SK-N-SH (cell line): Measurements from ENCODE around the gene ASCC2. TPM values are rescaled to one million over a fixed set of nuclear protein-coding genes. Genes with fewer than 3 reads are reported as not detected.

ENCODE experiments used
- CTCF ChIA-PET: fragments of 300-600, 350-600 bp; formaldehyde crosslinking; extraction: SDS; loops from one replicate; lab custom pipeline; 2021; lab: Yijun Ruan, JAX
- POLR2A ChIA-PET: fragments of 350-600 bp; sonication (Branson Sonifier 250); formaldehyde crosslinking; extraction: SDS; loops from one replicate; lab custom pipeline; 2020; ENCODE audit warnings: antibody characterized with exemption, inconsistent platforms; lab: Yijun Ruan, JAX
- DNase-seq: peaks from one replicate; pipeline ENCODE4 v3.0.0; 2012
- H2AFZ ChIP-seq: fragments of 200-600 bp; sonication (generic); 2 replicates; pipeline ENCODE4 v1.8.1; 2016; ENCODE audit warnings: antibody characterized with exemption, mild to moderate bottlenecking, low read depth
- H3F3A ChIP-seq: fragments of 200-600 bp; sonication (generic); replicated peaks from 2 replicates; pipeline ENCODE3; 2016; ENCODE audit warnings: antibody characterized with exemption, mild to moderate bottlenecking; ENCODE audit not compliant: insufficient read depth
- H3K27ac ChIP-seq, 2 experiments: fragments of 200-500 bp in 1 of 2; fragments of 200-600 bp in 1 of 2; sonication (Bioruptor generic) in 1 of 2; sonication (generic), shearing (Covaris generic) in 1 of 2; 2 replicates each; pipeline versions ENCODE4 v1.5.1 to v1.6.1; 2014 to 2016; ENCODE audit warnings: low read depth in 2 of 2, inconsistent platforms in 1 of 2, low read length in 1 of 2, mild to moderate bottlenecking in 1 of 2, mixed read lengths in 1 of 2
- H3K27me3 ChIP-seq: fragments of 200-600 bp; sonication (generic), shearing (Covaris generic); 2 replicates; pipeline ENCODE4 v1.6.1; 2016; ENCODE audit warnings: mixed run types; ENCODE audit not compliant: insufficient read depth
- H3K36me3 ChIP-seq, 2 experiments: fragments of 200-500 bp in 1 of 2; fragments of 200-600 bp in 1 of 2; sonication (Bioruptor generic) in 1 of 2; sonication (generic) in 1 of 2; replicated peaks in 1 of 2; 2 replicates each; pipeline versions ENCODE3 to v1.5.1; 2014 to 2016; ENCODE audit warnings: low read length in 1 of 2, mild to moderate bottlenecking in 1 of 2; ENCODE audit not compliant: insufficient read depth in 2 of 2, control insufficient read depth in 1 of 2
- H3K4me1 ChIP-seq, 2 experiments: fragments of 200-500 bp in 1 of 2; fragments of 200-600 bp in 1 of 2; sonication (Bioruptor generic) in 1 of 2; sonication (generic), shearing (Covaris generic) in 1 of 2; 2 replicates each; pipeline versions ENCODE4 v1.5.1 to v1.6.1; 2014 to 2016; ENCODE audit warnings: low read depth in 1 of 2, low read length in 1 of 2, mixed run types in 1 of 2; ENCODE audit not compliant: insufficient read depth in 2 of 2, control insufficient read depth in 1 of 2
- H3K4me2 ChIP-seq: fragments of 200-600 bp; sonication (generic), shearing (Covaris generic); 2 replicates; pipeline ENCODE4 v1.6.1; 2017; ENCODE audit warnings: mixed run types
- H3K4me3 ChIP-seq, 2 experiments: fragments of 200-500 bp in 1 of 2; fragments of 200-600 bp in 1 of 2; sonication (Bioruptor generic) in 1 of 2; sonication (generic), shearing (Covaris generic) in 1 of 2; 2 replicates each; pipeline versions ENCODE4 v1.5.1 to v1.8.1; 2014 to 2016; ENCODE audit warnings: low read depth in 2 of 2, inconsistent platforms in 1 of 2, low read length in 1 of 2, mild to moderate bottlenecking in 1 of 2, mixed read lengths in 1 of 2, moderate library complexity in 1 of 2
- H3K79me2 ChIP-seq: fragments of 200-600 bp; sonication (generic); 2 replicates; pipeline ENCODE4 v1.8.1; 2017; ENCODE audit warnings: mild to moderate bottlenecking; ENCODE audit not compliant: insufficient read depth
- H3K9ac ChIP-seq: fragments of 200-600 bp; sonication (generic); 2 replicates; pipeline ENCODE4 v1.6.1; 2017; ENCODE audit warnings: mixed run types
- H3K9me2 ChIP-seq: fragments of 200-600 bp; sonication (generic); 2 replicates; pipeline ENCODE4 v1.6.1; 2017; ENCODE audit warnings: mixed run types
- H3K9me3 ChIP-seq: fragments of 200-600 bp; sonication (generic); 2 replicates; pipeline ENCODE4 v1.6.1; 2017; ENCODE audit warnings: mixed run types, mild to moderate bottlenecking, moderate library complexity
- H4K20me1 ChIP-seq: fragments of 200-600 bp; sonication (generic); 2 replicates; pipeline ENCODE4 v1.6.1; 2017; ENCODE audit warnings: mild to moderate bottlenecking, mixed run types; ENCODE audit not compliant: insufficient read depth
- EP300 ChIP-seq, 2 experiments: IDR thresholded peaks; 2 replicates each; pipeline versions ENCODE4 v1.4.0 to v1.6.1; 2012; ENCODE audit warnings: borderline replicate concordance in 1 of 2, low read depth in 1 of 2, low read length in 1 of 2
- FOSL2 ChIP-seq: IDR thresholded peaks from 2 replicates; pipeline ENCODE4 v1.4.0; 2012; ENCODE audit warnings: low read depth, mild to moderate bottlenecking, moderate library complexity, borderline replicate concordance
- GATA2 ChIP-seq: sonication (generic); formaldehyde crosslinking; IDR thresholded peaks from 2 replicates; pipeline ENCODE4 v1.5.0; 2020; ENCODE audit warnings: mild to moderate bottlenecking, missing genetic modification reagents
- JUND ChIP-seq: IDR thresholded peaks from 2 replicates; pipeline ENCODE4 v1.4.0; 2012
- MAX ChIP-seq: IDR thresholded peaks from 2 replicates; pipeline ENCODE4 v1.4.0; 2012; ENCODE audit warnings: low read depth
- MEF2A ChIP-seq: IDR thresholded peaks from 2 replicates; pipeline ENCODE4 v1.4.0; 2012; ENCODE audit warnings: low read depth, borderline replicate concordance
- MXI1 ChIP-seq: IDR thresholded peaks from 2 replicates; pipeline ENCODE4 v1.6.1; 2012; ENCODE audit warnings: mild to moderate bottlenecking, low read depth, low read length, improper control_type of control experiment
- NFIC ChIP-seq: IDR thresholded peaks from 2 replicates; pipeline ENCODE4 v1.4.0; 2012; ENCODE audit warnings: borderline replicate concordance
- RCOR1 ChIP-seq: fragments of 150-350 bp; IDR thresholded peaks from 2 replicates; pipeline ENCODE4 v1.6.1; 2017; ENCODE audit warnings: antibody characterized with exemption, low read length
- REST ChIP-seq: IDR thresholded peaks from 2 replicates; pipeline ENCODE4 v1.6.1; 2012; ENCODE audit warnings: mild to moderate bottlenecking, low read depth, low read length, moderate library complexity
- RXRA ChIP-seq: IDR thresholded peaks from 2 replicates; pipeline ENCODE4 v1.4.0; 2012; ENCODE audit warnings: low read depth, mild to moderate bottlenecking, borderline replicate concordance
- SIN3A ChIP-seq: IDR thresholded peaks from 2 replicates; pipeline ENCODE4 v1.6.1; 2012; ENCODE audit warnings: low read depth, mild to moderate bottlenecking, low read length, moderate library complexity, borderline replicate concordance
- SMC3 ChIP-seq: IDR thresholded peaks from 2 replicates; pipeline ENCODE4 v1.6.1; 2012; ENCODE audit warnings: low read depth, low read length, improper control_type of control experiment
- TAF1 ChIP-seq: IDR thresholded peaks from 2 replicates; pipeline ENCODE4 v1.6.1; 2012; ENCODE audit warnings: low read depth, mild to moderate bottlenecking, low read length, moderate library complexity, borderline replicate concordance
- TEAD4 ChIP-seq: IDR thresholded peaks from 2 replicates; pipeline ENCODE4 v1.4.0; 2012; ENCODE audit warnings: mild to moderate bottlenecking, borderline replicate concordance; ENCODE audit not compliant: insufficient read depth
- USF2 ChIP-seq: fragments of 150-350 bp; IDR thresholded peaks from 2 replicates; pipeline ENCODE4 v1.6.1; 2017; ENCODE audit warnings: antibody characterized with exemption, low read length, low read depth, borderline replicate concordance
- WGBS: methylation state at CpG from one replicate; pipeline ENCODE4 v1.1.6; 2017; ENCODE audit warnings: low lambda C conversion rate; 5-methylcytosine and 5-hydroxymethylcytosine counted together
- polyA plus RNA-seq, 3 experiments: library from polyadenylated mRNA; depleted of rRNA; stranded (reverse); fragments of >200 nt; gene quantifications; 2 replicates each; pipeline ENCODE4 v1.2.3, GENCODE V29; 2012
- TF ChIP-seq, protein P1 (sequence below): fragments of 150-350 bp; IDR thresholded peaks from 2 replicates; pipeline ENCODE4 v1.6.1; 2016; ENCODE audit warnings: mild to moderate bottlenecking, low read depth, low read length
- TF ChIP-seq, protein P2 (sequence below): IDR thresholded peaks from 2 replicates; pipeline ENCODE4 v1.4.0; 2012; ENCODE audit warnings: low read depth, borderline replicate concordance
- TF ChIP-seq, protein P3 (sequence below): IDR thresholded peaks from 2 replicates; pipeline ENCODE4 v1.4.0; 2012; ENCODE audit warnings: low read depth, borderline replicate concordance

ASCC2 gene
- polyA plus RNA-seq, 1 of the 3 experiments (the other 2 are of a cell fraction), result 82.0 TPM

DNA sequence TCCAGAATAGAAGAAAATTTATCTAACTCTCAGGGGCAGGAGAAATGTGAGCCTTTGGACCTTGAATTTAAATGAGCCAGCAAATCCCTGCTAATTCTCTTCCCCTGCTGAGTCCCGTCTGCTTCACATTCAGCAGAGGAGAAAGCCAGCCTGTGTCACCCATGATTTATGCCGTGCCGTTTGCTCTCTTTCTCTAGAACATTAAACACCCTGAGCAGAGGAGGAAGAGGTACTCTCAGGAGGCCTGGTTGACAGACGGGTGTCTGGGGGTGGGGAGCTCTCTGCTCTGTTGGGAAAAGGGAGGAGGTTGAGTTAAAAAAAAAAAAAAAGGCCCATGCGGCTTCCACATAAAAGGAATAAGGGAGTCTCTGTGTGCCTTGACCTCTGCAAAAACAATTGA, 33.6 kb upstream of the ASCC2 start (continued):
- TF ChIP-seq MXI1, result no peak
- no peak for TF ChIP-seq RXRA
- TF ChIP-seq, protein P1, sequence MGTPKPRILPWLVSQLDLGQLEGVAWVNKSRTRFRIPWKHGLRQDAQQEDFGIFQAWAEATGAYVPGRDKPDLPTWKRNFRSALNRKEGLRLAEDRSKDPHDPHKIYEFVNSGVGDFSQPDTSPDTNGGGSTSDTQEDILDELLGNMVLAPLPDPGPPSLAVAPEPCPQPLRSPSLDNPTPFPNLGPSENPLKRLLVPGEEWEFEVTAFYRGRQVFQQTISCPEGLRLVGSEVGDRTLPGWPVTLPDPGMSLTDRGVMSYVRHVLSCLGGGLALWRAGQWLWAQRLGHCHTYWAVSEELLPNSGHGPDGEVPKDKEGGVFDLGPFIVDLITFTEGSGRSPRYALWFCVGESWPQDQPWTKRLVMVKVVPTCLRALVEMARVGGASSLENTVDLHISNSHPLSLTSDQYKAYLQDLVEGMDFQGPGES, result no peak
- TF ChIP-seq USF2, result no peak

DNA sequence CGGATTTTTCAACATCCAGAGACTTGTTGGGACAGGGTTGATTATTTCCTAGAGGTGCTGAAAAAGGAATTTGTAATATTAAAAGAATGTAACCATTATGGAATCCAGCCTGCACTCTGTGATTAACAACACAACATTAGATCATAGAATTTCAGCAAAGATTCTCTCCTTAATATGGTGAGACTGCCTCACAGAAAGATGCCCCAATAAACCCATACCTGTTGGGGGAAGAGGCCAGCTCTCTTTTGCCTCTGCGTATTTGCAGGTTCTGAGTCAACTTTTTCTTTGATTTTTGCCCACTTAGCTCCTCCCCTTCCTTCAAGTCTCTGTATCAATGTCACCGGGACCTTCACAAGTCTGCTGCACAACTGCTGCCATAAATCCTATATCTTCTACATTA, 32.5 kb upstream of the ASCC2 start:
- Histone ChIP-seq H3K27ac (no peak overlapping the region), H3K4me3 (no peak overlapping the region), H4K20me1 (no peaks in the 10 kb centered on the region), H3K79me2 (no peaks in the 10 kb centered on the region), H3K36me3 (no peaks in the 10 kb centered on the region)
- POLR2A ChIA-PET, result interaction anchor here (0.6 kb wide), 1 partner anchor 1241 kb away, joined by 3 read pairs; no protein-coding TSS in a partner anchor
- TF ChIP-seq, protein P2, sequence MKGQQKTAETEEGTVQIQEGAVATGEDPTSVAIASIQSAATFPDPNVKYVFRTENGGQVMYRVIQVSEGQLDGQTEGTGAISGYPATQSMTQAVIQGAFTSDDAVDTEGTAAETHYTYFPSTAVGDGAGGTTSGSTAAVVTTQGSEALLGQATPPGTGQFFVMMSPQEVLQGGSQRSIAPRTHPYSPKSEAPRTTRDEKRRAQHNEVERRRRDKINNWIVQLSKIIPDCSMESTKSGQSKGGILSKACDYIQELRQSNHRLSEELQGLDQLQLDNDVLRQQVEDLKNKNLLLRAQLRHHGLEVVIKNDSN, result no peak
- TF ChIP-seq RXRA, result no peak
- no peak for TF ChIP-seq TAF1
- TF ChIP-seq SMC3, result no peak
- TF ChIP-seq JUND, result no peak
- TF ChIP-seq MAX, result no peak
- no peak for TF ChIP-seq MEF2A
- no peak for TF ChIP-seq NFIC
- TF ChIP-seq REST, result no peak
- TF ChIP-seq USF2, result no peak
- no peak for TF ChIP-seq FOSL2
- TF ChIP-seq MXI1, result no peak
- no peak for TF ChIP-seq GATA2 (CRISPR knock-in tag)
- TF ChIP-seq, protein P1, result no peak
- no peak for TF ChIP-seq TEAD4
- TF ChIP-seq RCOR1, result no peak
- TF ChIP-seq, protein P3, sequence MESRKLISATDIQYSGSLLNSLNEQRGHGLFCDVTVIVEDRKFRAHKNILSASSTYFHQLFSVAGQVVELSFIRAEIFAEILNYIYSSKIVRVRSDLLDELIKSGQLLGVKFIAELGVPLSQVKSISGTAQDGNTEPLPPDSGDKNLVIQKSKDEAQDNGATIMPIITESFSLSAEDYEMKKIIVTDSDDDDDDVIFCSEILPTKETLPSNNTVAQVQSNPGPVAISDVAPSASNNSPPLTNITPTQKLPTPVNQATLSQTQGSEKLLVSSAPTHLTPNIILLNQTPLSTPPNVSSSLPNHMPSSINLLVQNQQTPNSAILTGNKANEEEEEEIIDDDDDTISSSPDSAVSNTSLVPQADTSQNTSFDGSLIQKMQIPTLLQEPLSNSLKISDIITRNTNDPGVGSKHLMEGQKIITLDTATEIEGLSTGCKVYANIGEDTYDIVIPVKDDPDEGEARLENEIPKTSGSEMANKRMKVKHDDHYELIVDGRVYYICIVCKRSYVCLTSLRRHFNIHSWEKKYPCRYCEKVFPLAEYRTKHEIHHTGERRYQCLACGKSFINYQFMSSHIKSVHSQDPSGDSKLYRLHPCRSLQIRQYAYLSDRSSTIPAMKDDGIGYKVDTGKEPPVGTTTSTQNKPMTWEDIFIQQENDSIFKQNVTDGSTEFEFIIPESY, result no peak
- TF ChIP-seq SIN3A, result no peak
- TF ChIP-seq EP300 (IDR thresholded peaks at IDR 0.05; ENCODE audit: borderline replicate concordance in 1 of 2, low read depth in 1 of 2, low read length in 1 of 2), result no peak
- TF ChIP-seq, all 33 proteins: peak for 0
- CTCF ChIA-PET, result interaction anchor here (0.8 kb wide), 1 partner anchor 266 kb away, joined by 3 read pairs; no protein-coding TSS in a partner anchor
- Histone ChIP-seq H3K27me3 (no peaks in the 10 kb centered on the region), H3K9me2 (no peaks in the 10 kb centered on the region), H3K9ac (no peak overlapping the region), H3K4me1 (peaks cover 0 to 3% of the 10 kb centered on the region in 2 experiments; a peak in 1 of 4 replicates), H2AFZ (no peak overlapping the region), H3F3A (no peaks in the 10 kb centered on the region), H3K4me2 (no peak overlapping the region), H3K9me3 (no peaks in the 10 kb centered on the region)
- DNase-seq, result no peak
- WGBS, result 97% methylated on average over 2 of the region's 3 CpGs
